ENCODE data around the gene EMX2. TPM values are rescaled to one million over a fixed set of nuclear protein-coding genes. Genes with fewer than 3 reads are reported as not detected.

The EMX2 gene
- total and polyA plus RNA-seq, 2 experiments from 2014 or later, result 13.2 to 16.3 TPM

- Histone ChIP-seq H3K79me2 (ENCODE audit: insufficient read depth) (peaks cover 79% of the 10 kb centered on the region), H3K9me3 (ENCODE audit: low read depth) (no peaks in the 10 kb centered on the region), H4K20me1 (ENCODE audit: insufficient read depth) (no peaks in the 10 kb centered on the region), H3K4me3 (peak overlapping the region; percentile 95), H3K27me3 (replicated peaks; ENCODE audit: insufficient read depth) (no peaks in the 10 kb centered on the region), H3K4me1 (ENCODE audit: insufficient read depth) (peaks cover 23% of the 10 kb centered on the region), H2AFZ (no peak overlapping the region), H3K9ac (peak overlapping the region; percentile 98), H3F3A (ENCODE audit: insufficient read depth) (peaks cover 24% of the 10 kb centered on the region), H3K27ac (peak overlapping the region; percentile 99), H3K9me2 (ENCODE audit: insufficient read depth) (no peaks in the 10 kb centered on the region), H3K4me2 (ENCODE audit: unreplicated experiment) (peak overlapping the region; percentile 92), H3K36me3 (ENCODE audit: low read depth) (0 out of 2 replicates have a peak, but pooled peaks cover 2% of the 10 kb centered on the region)
- in situ Hi-C loops (cut with MboI), result loop anchor here (10.0 kb wide), 2 partner anchors 501 to 701 kb away; partner anchors contain the start of gene RAB11FIP2
- peak; percentile 58 for DNase-seq
- TF ChIP-seq EZH2 (IDR thresholded peaks at IDR 0.05; ENCODE audit: insufficient read depth, poor library complexity, severe bottlenecking) (no peak), EZH2phosphoT487 (IDR thresholded peaks at IDR 0.05; ENCODE audit: insufficient read depth, low read depth) (no peak)
- 0 to 1% methylated on average over 40 to 41 of the region's 41 CpGs for WGBS, 2 experiments (ENCODE audit: low coverage in 1 of 2, low lambda C conversion rate in 2 of 2, missing lambda C conversion rate in 2 of 2)
Measured at GRCh38 chr10:117544004-117544701, 1.6 kb downstream of the EMX2 start.

- 1 to 2% methylated on average over 29 of the region's 29 CpGs for WGBS, 2 experiments (ENCODE audit: low coverage in 1 of 2, low lambda C conversion rate in 2 of 2, missing lambda C conversion rate in 2 of 2)
- peaks cover 8% of the 10 kb centered on the region; the same call in 1 of the 2 replicates for H3K36me3 ChIP-seq (ENCODE audit: low read depth)
- H2AFZ ChIP-seq, result no peak overlapping the region
- H3K9ac ChIP-seq, result peak overlapping the region; percentile 98
- no peak for TF ChIP-seq EZH2 (IDR thresholded peaks at IDR 0.05; ENCODE audit: insufficient read depth, poor library complexity, severe bottlenecking)
- TF ChIP-seq EZH2phosphoT487 (IDR thresholded peaks at IDR 0.05; ENCODE audit: insufficient read depth, low read depth), result no peak
- H3F3A ChIP-seq (ENCODE audit: insufficient read depth), result peaks cover 24% of the 10 kb centered on the region
- peaks cover 79% of the 10 kb centered on the region for H3K79me2 ChIP-seq (ENCODE audit: insufficient read depth)
- no peaks in the 10 kb centered on the region for H4K20me1 ChIP-seq (ENCODE audit: insufficient read depth)
- H3K4me2 ChIP-seq (ENCODE audit: unreplicated experiment), result peak overlapping the region; percentile 92
- H3K27ac ChIP-seq, result peak overlapping the region; percentile 99
- H3K27me3 ChIP-seq (replicated peaks; ENCODE audit: insufficient read depth), result no peaks in the 10 kb centered on the region
- peak; percentile 57 for DNase-seq
- in situ Hi-C loops (cut with MboI), result loop anchor here (10.0 kb wide), 2 partner anchors 500 to 700 kb away; partner anchors contain the start of gene RAB11FIP2
- H3K4me3 ChIP-seq, result peak overlapping the region; percentile 95
- H3K9me3 ChIP-seq (ENCODE audit: low read depth), result no peaks in the 10 kb centered on the region
- H3K9me2 ChIP-seq (ENCODE audit: insufficient read depth), result no peaks in the 10 kb centered on the region
- peaks cover 29% of the 10 kb centered on the region for H3K4me1 ChIP-seq (ENCODE audit: insufficient read depth)
Measured at GRCh38 chr10:117544711-117545140, 2.2 kb downstream of the EMX2 start.

- Histone ChIP-seq H3K9ac (peak overlapping the region; percentile 98), H3K27me3 (replicated peaks; ENCODE audit: insufficient read depth) (no peaks in the 10 kb centered on the region), H2AFZ (0 out of 2 replicates have a peak overlapping the region, but pooled peaks have one; percentile 43), H3K36me3 (ENCODE audit: low read depth) (peaks cover 8% of the 10 kb centered on the region; the same call in 1 of the 2 replicates), H3K79me2 (ENCODE audit: insufficient read depth) (peaks cover 79% of the 10 kb centered on the region), H3K4me1 (ENCODE audit: insufficient read depth) (peaks cover 30% of the 10 kb centered on the region), H3K4me3 (peak overlapping the region; percentile 95), H4K20me1 (ENCODE audit: insufficient read depth) (no peaks in the 10 kb centered on the region), H3K4me2 (ENCODE audit: unreplicated experiment) (peak overlapping the region; percentile 92), H3F3A (ENCODE audit: insufficient read depth) (peaks cover 24% of the 10 kb centered on the region), H3K9me2 (ENCODE audit: insufficient read depth) (no peaks in the 10 kb centered on the region), H3K27ac (peak overlapping the region; percentile 99), H3K9me3 (ENCODE audit: low read depth) (no peaks in the 10 kb centered on the region)
- 1% methylated on average over 49 to 63 of the region's 67 CpGs for WGBS, 2 experiments (ENCODE audit: low coverage in 1 of 2, low lambda C conversion rate in 2 of 2, missing lambda C conversion rate in 2 of 2)
- no peak for TF ChIP-seq EZH2 (IDR thresholded peaks at IDR 0.05; ENCODE audit: insufficient read depth, poor library complexity, severe bottlenecking)
- no peak for TF ChIP-seq EZH2phosphoT487 (IDR thresholded peaks at IDR 0.05; ENCODE audit: insufficient read depth, low read depth)
- in situ Hi-C loops (cut with MboI), result loop anchor here (10.0 kb wide), 2 partner anchors 499 to 699 kb away; partner anchors contain the start of gene RAB11FIP2
- DNase-seq, result peak; percentile 65
Measured at GRCh38 chr10:117545141-117546019, 2.8 kb downstream of the EMX2 start.

- H2AFZ ChIP-seq, result peak overlapping the region; percentile 43
- H3F3A ChIP-seq (ENCODE audit: insufficient read depth), result peaks cover 17% of the 10 kb centered on the region
- TF ChIP-seq EZH2 (IDR thresholded peaks at IDR 0.05; ENCODE audit: insufficient read depth, poor library complexity, severe bottlenecking) (no peak), EZH2phosphoT487 (IDR thresholded peaks at IDR 0.05; ENCODE audit: insufficient read depth, low read depth) (no peak)
- H3K4me3 ChIP-seq, result peak overlapping the region; percentile 95
- no peaks in the 10 kb centered on the region for H4K20me1 ChIP-seq (ENCODE audit: insufficient read depth)
- in situ Hi-C loops (cut with MboI), result loop anchor here (10.0 kb wide), 2 partner anchors 499 to 699 kb away; partner anchors contain the start of gene RAB11FIP2
- no peaks in the 10 kb centered on the region for H3K9me2 ChIP-seq (ENCODE audit: insufficient read depth)
- H3K79me2 ChIP-seq (ENCODE audit: insufficient read depth), result peaks cover 79% of the 10 kb centered on the region
- peaks cover 24% of the 10 kb centered on the region for H3K4me1 ChIP-seq (ENCODE audit: insufficient read depth)
- H3K36me3 ChIP-seq (ENCODE audit: low read depth), result peaks cover 8% of the 10 kb centered on the region; the same call in 1 of the 2 replicates
- H3K4me2 ChIP-seq (ENCODE audit: unreplicated experiment), result peak overlapping the region; percentile 92
- DNase-seq, result peak; percentile 62
- no peaks in the 10 kb centered on the region for H3K27me3 ChIP-seq (replicated peaks; ENCODE audit: insufficient read depth)
- H3K9me3 ChIP-seq (ENCODE audit: low read depth), result no peaks in the 10 kb centered on the region
- WGBS, 2 experiments (ENCODE audit: low coverage in 1 of 2, low lambda C conversion rate in 2 of 2, missing lambda C conversion rate in 2 of 2), result 1% methylated on average over 16 of the region's 16 CpGs
- H3K9ac ChIP-seq, result peak overlapping the region; percentile 98
- peak overlapping the region; percentile 99 for H3K27ac ChIP-seq
Measured at GRCh38 chr10:117546020-117546580, 3.6 kb downstream of the EMX2 start.
